Measurements from ENCODE around the gene ZDHHC5.

GRCh38 chr11:57667736-57668433 is at the start of gene ZDHHC5:
- TF ChIP-seq ZNF555 (tag by site-specific recombination; conservative IDR thresholded peaks at IDR 0.05), result no peak
- no peak for TF ChIP-seq ZNF488 (tag by site-specific recombination; IDR thresholded peaks at IDR 0.05)
- no peak for TF ChIP-seq MZF1 (tag by site-specific recombination; IDR thresholded peaks at IDR 0.05; ENCODE audit: borderline replicate concordance)
- peak; percentile 81 for TF ChIP-seq SP2 (tag by site-specific recombination; IDR thresholded peaks at IDR 0.05)
- TF ChIP-seq SCRT1 (tag by site-specific recombination; IDR thresholded peaks at IDR 0.05; ENCODE audit: borderline replicate concordance), result no peak
- TF ChIP-seq ZNF157 (tag by site-specific recombination; IDR thresholded peaks at IDR 0.05), result no peak
- TF ChIP-seq ZNF639 (tag by site-specific recombination; IDR thresholded peaks at IDR 0.05), result no peak
- no peak for TF ChIP-seq KLF17 (tag by site-specific recombination; IDR thresholded peaks at IDR 0.05)
- TF ChIP-seq ZNF155 (tag by site-specific recombination; IDR thresholded peaks at IDR 0.05), result no peak
- TF ChIP-seq KLF8 (tag by site-specific recombination; IDR thresholded peaks at IDR 0.05), result no peak
- TF ChIP-seq YY1 (tag by site-specific recombination; IDR thresholded peaks at IDR 0.05), result 0 out of 2 replicates have a peak, but pooled peaks have one; percentile 10
- TF ChIP-seq, protein P1, sequence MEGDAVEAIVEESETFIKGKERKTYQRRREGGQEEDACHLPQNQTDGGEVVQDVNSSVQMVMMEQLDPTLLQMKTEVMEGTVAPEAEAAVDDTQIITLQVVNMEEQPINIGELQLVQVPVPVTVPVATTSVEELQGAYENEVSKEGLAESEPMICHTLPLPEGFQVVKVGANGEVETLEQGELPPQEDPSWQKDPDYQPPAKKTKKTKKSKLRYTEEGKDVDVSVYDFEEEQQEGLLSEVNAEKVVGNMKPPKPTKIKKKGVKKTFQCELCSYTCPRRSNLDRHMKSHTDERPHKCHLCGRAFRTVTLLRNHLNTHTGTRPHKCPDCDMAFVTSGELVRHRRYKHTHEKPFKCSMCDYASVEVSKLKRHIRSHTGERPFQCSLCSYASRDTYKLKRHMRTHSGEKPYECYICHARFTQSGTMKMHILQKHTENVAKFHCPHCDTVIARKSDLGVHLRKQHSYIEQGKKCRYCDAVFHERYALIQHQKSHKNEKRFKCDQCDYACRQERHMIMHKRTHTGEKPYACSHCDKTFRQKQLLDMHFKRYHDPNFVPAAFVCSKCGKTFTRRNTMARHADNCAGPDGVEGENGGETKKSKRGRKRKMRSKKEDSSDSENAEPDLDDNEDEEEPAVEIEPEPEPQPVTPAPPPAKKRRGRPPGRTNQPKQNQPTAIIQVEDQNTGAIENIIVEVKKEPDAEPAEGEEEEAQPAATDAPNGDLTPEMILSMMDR (tag by site-specific recombination; IDR thresholded peaks at IDR 0.05), result peak; percentile 64; the same call in 1 of the 2 replicates
- TF ChIP-seq ZNF530 (tag by site-specific recombination; IDR thresholded peaks at IDR 0.05; ENCODE audit: low read depth), result no peak

Measured in HEK293 (cell line).